Cardiac septum (tissue), 1 donor: ENCODE results near the gene TRIM13. TPM values are rescaled to one million over a fixed set of nuclear protein-coding genes. Genes with fewer than 3 reads are reported as not detected.
"Not testable (repeated sequence)": the region's sequence is repeated elsewhere in the genome, so short reads cannot be mapped to it uniquely, and the experiment has no call there.

ENCODE experiments used
- DNase-seq: peaks from one replicate; pipeline ENCODE4 v3.0.0-alpha.2; 2020; ENCODE audit warnings: low spot score
- intact Hi-C: fragments of 100-400 bp; cut with DNase I; formaldehyde crosslinking; loops from one replicate; pipeline ENCODE4 v1.14.0; 2022
- long read RNA-seq: library from polyadenylated mRNA; unstranded; transcript quantifications from one replicate; pipeline ENCODE4 v2.0.0, GENCODE V29; 2021
- total RNA-seq: library from RNA; stranded (reverse); fragmentation: NEBNext Ultra II Directional; extraction: Animal tissue kit (Norgen Biotek cat#: 25700); gene quantifications from one replicate; pipeline ENCODE4 v1.2.1, GENCODE V29; 2021
- donor health status: DM: no; HTN: no; CAD: no.

Gene TRIM13
- 19.2 TPM for total RNA-seq
- long read RNA-seq, full-length matches to known transcripts = 26 of 38 reads
- long read RNA-seq, partial matches to known transcripts = 3 of 38 reads
- long read RNA-seq, other reads (novel, unspliced or antisense) = 9 of 38 reads

- intact Hi-C loops = loop anchor here (1.0 to 10.0 kb wide), 7 partner anchors 60 to 916 kb away; partner anchors contain the start of gene SPRYD7
- DNase-seq = peak; percentile 95
Observed at GRCh38 chr13:49996951-49997895, at the start of gene TRIM13. Gene TRIM13 (plus strand): TSS chr13:49997042. CDS start chr13:50011941, 14,899 bp downstream.

GRCh38 chr13:49948777-49949270 lies 48.0 kb upstream of the TRIM13 start:
- DNase-seq, intact Hi-C loops: not testable (repeated sequence)

- no peak for DNase-seq
- intact Hi-C loops = no loop called here
Observed at GRCh38 chr13:49951754-49952535, 44.9 kb upstream of the TRIM13 start.

- no peak for DNase-seq
- intact Hi-C loops = no loop called here
Observed at GRCh38 chr13:49953560-49953959, 43.3 kb upstream of the TRIM13 start.

- intact Hi-C loops = no loop called here
Observed at GRCh38 chr13:49954674-49955455, 42.0 kb upstream of the TRIM13 start.

GRCh38 chr13:49956131-49956530 lies 40.7 kb upstream of the TRIM13 start:
- intact Hi-C loops = no loop called here
- no peak for DNase-seq

More at GRCh38 chr13:49954674-49955455, 42.0 kb upstream of the TRIM13 start:
- no peak for DNase-seq

- intact Hi-C loops = no loop called here
- DNase-seq = no peak
Observed at GRCh38 chr13:49958321-49958720, 38.5 kb upstream of the TRIM13 start.

- intact Hi-C loops = no loop called here
- no peak for DNase-seq
Observed at GRCh38 chr13:49967456-49967855, 29.4 kb upstream of the TRIM13 start.

GRCh38 chr13:49972709-49973108 lies 24.1 kb upstream of the TRIM13 start:
- intact Hi-C loops = loop anchor here (10.0 kb wide), 1 partner anchor 1092 kb away; no protein-coding TSS in a partner anchor

GRCh38 chr13:49975826-49976225 lies 21.0 kb upstream of the TRIM13 start:
- intact Hi-C loops = loop anchor here (2.0 to 10.0 kb wide), 4 partner anchors 557 to 1089 kb away; no protein-coding TSS in a partner anchor
- no peak for DNase-seq

More at GRCh38 chr13:49972709-49973108, 24.1 kb upstream of the TRIM13 start:
- DNase-seq = no peak

- peak; percentile 79 for DNase-seq
- intact Hi-C loops = loop anchor here (2.0 to 10.0 kb wide), 4 partner anchors 556 to 1088 kb away; no protein-coding TSS in a partner anchor
Observed at GRCh38 chr13:49976314-49977258, 20.3 kb upstream of the TRIM13 start.

- no peak for DNase-seq
- intact Hi-C loops = loop anchor here (2.0 to 10.0 kb wide), 4 partner anchors 555 to 1087 kb away; no protein-coding TSS in a partner anchor
Observed at GRCh38 chr13:49977992-49978391, 18.9 kb upstream of the TRIM13 start.

GRCh38 chr13:49980266-49980665 lies 16.6 kb upstream of the TRIM13 start:
- DNase-seq = no peak
- intact Hi-C loops = no loop called here

- intact Hi-C loops = no loop called here
- DNase-seq = no peak
Observed at GRCh38 chr13:49985129-49985528, 11.7 kb upstream of the TRIM13 start.

GRCh38 chr13:49986471-49986870 lies 10.4 kb upstream of the TRIM13 start:
- intact Hi-C loops = no loop called here
- DNase-seq = no peak

GRCh38 chr13:49990612-49991011 lies 6.2 kb upstream of the TRIM13 start:
- DNase-seq = not testable (repeated sequence)
- intact Hi-C loops = loop anchor here (10.0 kb wide), 1 partner anchor 394 kb away; no protein-coding TSS in a partner anchor

- DNase-seq = no peak
- intact Hi-C loops = loop anchor here (10.0 kb wide), 1 partner anchor 392 kb away; no protein-coding TSS in a partner anchor
Observed at GRCh38 chr13:49993111-49993510, 3.7 kb upstream of the TRIM13 start.
